ENCODE data around the gene FCER1G. TPM values are rescaled to one million over a fixed set of nuclear protein-coding genes. Genes with fewer than 3 reads are reported as not detected.
"Not testable (repeated sequence)": the region's sequence is repeated elsewhere in the genome, so short reads cannot be mapped to it uniquely, and the experiment has no call there.

Gene FCER1G
- polyA plus RNA-seq, 3 donors = 2,686 to 4,191 (median 2,715) TPM

GRCh38 chr1:161242313-161242712 lies 27.2 kb downstream of the FCER1G start:
- Histone ChIP-seq H2AFZ (ENCODE audit: insufficient read depth, low read depth, low read length, poor library complexity, severe bottlenecking) (no peak overlapping the region), H4K20me1 (ENCODE audit: insufficient read depth, low read length) (no peaks in the 10 kb centered on the region), H3K27ac (ENCODE audit: low read depth in 1 of 2, low read length in 2 of 2) (no peak overlapping the region), H3K27me3 (ENCODE audit: control insufficient read depth in 2 of 2, insufficient read depth in 2 of 2, low read length in 2 of 2) (no peaks in the 10 kb centered on the region), H3K9ac (ENCODE audit: insufficient read depth, low read length, poor library complexity, severe bottlenecking) (no peak overlapping the region), H3K4me2 (replicated peaks; ENCODE audit: extremely low read depth, low read length, poor library complexity, severe bottlenecking) (no peak overlapping the region), H3K79me2 (ENCODE audit: insufficient read depth, low read length) (no peaks in the 10 kb centered on the region), H3K36me3 (replicated peaks in 1 of 2; ENCODE audit: control insufficient read depth in 1 of 2, insufficient read depth in 2 of 2, low read length in 2 of 2) (no peaks in the 10 kb centered on the region), H3K4me3 (replicated peaks in 1 of 3; ENCODE audit: low read depth in 2 of 3, low read length in 3 of 3) (no peak overlapping the region), H3K9me3 (replicated peaks in 1 of 2; ENCODE audit: control insufficient read depth in 1 of 2, insufficient read depth in 1 of 2, low read length in 2 of 2) (no peaks in the 10 kb centered on the region), H3K4me1 (ENCODE audit: control insufficient read depth in 1 of 2, insufficient read depth in 2 of 2, low read length in 2 of 2) (peaks cover 6 to 13% of the 10 kb centered on the region in 2 donors)
- intact Hi-C loops (cut with micrococcal nuclease) = no loop called here
- DNase-seq = peak in 2 of 3 donors; percentile 50 to 71
- 0% methylated on average over 1 of the region's 2 CpGs for WGBS (ENCODE audit: insufficient coverage)
- H3K36me3 Mint-ChIP-seq = no peaks in the 10 kb centered on the region
- no peaks in the 10 kb centered on the region for H3K9me3 Mint-ChIP-seq
- H3K27ac Mint-ChIP-seq = no peak overlapping the region
- no peak for TF ChIP-seq CTCF (IDR thresholded peaks at IDR 0.05)
- H3K27me3 Mint-ChIP-seq (ENCODE audit: low read depth in 3 of 3) = peaks cover 0 to 4% (median 0%) of the 10 kb centered on the region in 3 donors
- H3K4me1 Mint-ChIP-seq = peaks cover 12% of the 10 kb centered on the region
- H3K4me3 Mint-ChIP-seq = no peak overlapping the region

- intact Hi-C loops (cut with micrococcal nuclease) = no loop called here
- WGBS (ENCODE audit: insufficient coverage) = 100% methylated on average over 4 of the region's 4 CpGs
Measured at GRCh38 chr1:161244888-161245287, 29.8 kb downstream of the FCER1G start.

GRCh38 chr1:161250100-161250499 lies 35.0 kb downstream of the FCER1G start:
- H3K27ac Mint-ChIP-seq; H3K27me3 ChIP-seq (ENCODE audit: control insufficient read depth in 2 of 2, insufficient read depth in 2 of 2, low read length in 2 of 2); H3K4me1 Mint-ChIP-seq; H2AFZ ChIP-seq (ENCODE audit: insufficient read depth, low read depth, low read length, poor library complexity, severe bottlenecking); H3K27me3 Mint-ChIP-seq (ENCODE audit: low read depth in 3 of 3); H3K27ac ChIP-seq (ENCODE audit: low read depth in 1 of 2, low read length in 2 of 2); H3K9ac ChIP-seq (ENCODE audit: insufficient read depth, low read length, poor library complexity, severe bottlenecking); H3K79me2 ChIP-seq (ENCODE audit: insufficient read depth, low read length); intact Hi-C loops (cut with micrococcal nuclease); H3K4me3 ChIP-seq (replicated peaks in 1 of 3; ENCODE audit: low read depth in 2 of 3, low read length in 3 of 3); H3K36me3 Mint-ChIP-seq; H3K36me3 ChIP-seq (replicated peaks in 1 of 2; ENCODE audit: control insufficient read depth in 1 of 2, insufficient read depth in 2 of 2, low read length in 2 of 2); H3K4me1 ChIP-seq (ENCODE audit: control insufficient read depth in 1 of 2, insufficient read depth in 2 of 2, low read length in 2 of 2); H3K4me2 ChIP-seq (replicated peaks; ENCODE audit: extremely low read depth, low read length, poor library complexity, severe bottlenecking); DNase-seq; H3K9me3 ChIP-seq (replicated peaks in 1 of 2; ENCODE audit: control insufficient read depth in 1 of 2, insufficient read depth in 1 of 2, low read length in 2 of 2); H4K20me1 ChIP-seq (ENCODE audit: insufficient read depth, low read length); H3K4me3 Mint-ChIP-seq: not testable (repeated sequence)
- peaks cover 3 to 12% (median 7%) of the 10 kb centered on the region in 7 donors for H3K9me3 Mint-ChIP-seq
- 97% methylated on average over 5 of the region's 5 CpGs for WGBS (ENCODE audit: insufficient coverage)

More at GRCh38 chr1:161244888-161245287, 29.8 kb downstream of the FCER1G start:
- Histone ChIP-seq H3K27ac (ENCODE audit: low read depth in 1 of 2, low read length in 2 of 2) (no peak overlapping the region), H2AFZ (ENCODE audit: insufficient read depth, low read depth, low read length, poor library complexity, severe bottlenecking) (no peak overlapping the region), H4K20me1 (ENCODE audit: insufficient read depth, low read length) (no peaks in the 10 kb centered on the region), H3K4me3 (replicated peaks in 1 of 3; ENCODE audit: low read depth in 2 of 3, low read length in 3 of 3) (no peak overlapping the region), H3K4me1 (ENCODE audit: control insufficient read depth in 1 of 2, insufficient read depth in 2 of 2, low read length in 2 of 2) (peaks cover 6 to 13% of the 10 kb centered on the region in 2 donors), H3K36me3 (replicated peaks in 1 of 2; ENCODE audit: control insufficient read depth in 1 of 2, insufficient read depth in 2 of 2, low read length in 2 of 2) (no peaks in the 10 kb centered on the region), H3K27me3 (ENCODE audit: control insufficient read depth in 2 of 2, insufficient read depth in 2 of 2, low read length in 2 of 2) (no peaks in the 10 kb centered on the region), H3K9me3 (replicated peaks in 1 of 2; ENCODE audit: control insufficient read depth in 1 of 2, insufficient read depth in 1 of 2, low read length in 2 of 2) (no peaks in the 10 kb centered on the region), H3K4me2 (replicated peaks; ENCODE audit: extremely low read depth, low read length, poor library complexity, severe bottlenecking) (no peak overlapping the region), H3K79me2 (ENCODE audit: insufficient read depth, low read length) (no peaks in the 10 kb centered on the region), H3K9ac (ENCODE audit: insufficient read depth, low read length, poor library complexity, severe bottlenecking) (no peak overlapping the region)
- Mint-ChIP-seq H3K9me3 (peaks cover under 1 to 3% (median 1%) of the 10 kb centered on the region in 7 donors), H3K27me3 (ENCODE audit: low read depth in 3 of 3) (peaks cover 0 to under 1% (median 0%) of the 10 kb centered on the region in 3 donors), H3K27ac (no peak overlapping the region), H3K4me1 (peaks cover 12% of the 10 kb centered on the region), H3K36me3 (no peaks in the 10 kb centered on the region), H3K4me3 (no peak overlapping the region)
- DNase-seq = no peak
- no peak for TF ChIP-seq CTCF (IDR thresholded peaks at IDR 0.05)
